ENCODE results near the gene BTRC.

BTRC gene

DNA sequence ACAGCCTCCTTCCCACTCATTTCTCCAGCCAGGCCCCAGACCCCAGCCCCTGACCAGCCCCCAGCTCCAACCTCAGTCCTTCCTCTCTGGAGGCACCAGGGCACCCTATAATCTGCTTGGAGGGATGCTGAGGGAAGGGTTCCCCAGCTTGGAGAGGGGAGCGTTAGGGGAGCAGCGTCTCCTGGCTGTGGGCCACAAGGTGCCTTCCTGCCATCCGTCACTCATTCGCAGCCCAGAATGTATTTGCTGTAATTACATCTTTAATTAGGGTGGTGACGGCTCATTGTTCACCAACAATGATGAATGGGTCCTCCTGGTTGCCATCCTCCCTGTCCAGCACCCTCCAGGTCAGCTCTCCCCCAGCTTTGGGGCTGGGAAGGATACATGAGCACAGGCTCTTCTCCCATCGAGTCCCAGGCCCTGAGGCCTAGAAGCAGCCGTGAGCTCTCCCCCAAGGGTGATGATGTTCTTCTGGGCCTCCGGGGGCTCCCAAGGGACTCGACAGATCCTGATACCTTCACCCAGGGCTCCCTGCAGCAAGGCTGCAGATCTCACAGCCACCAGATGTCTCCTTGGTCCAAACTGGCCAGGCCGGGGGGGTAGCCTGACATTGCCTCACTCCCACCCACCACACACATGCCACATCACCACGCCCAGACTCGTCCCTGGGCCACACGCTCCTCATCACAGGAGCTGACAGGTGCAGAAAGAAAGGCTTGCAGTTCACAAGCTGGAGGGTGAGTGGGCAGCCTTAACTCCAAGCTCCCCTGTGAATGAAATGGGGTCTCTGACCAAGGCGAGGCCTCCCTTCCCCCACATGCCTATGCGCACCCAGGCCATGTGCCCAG, 207.3 kb downstream of the BTRC start:
- DNase-seq (ENCODE audit: extremely low spot score, insufficient read length, low read depth) (no peak), FAIRE-seq (no peak)

GRCh38 chr10:101562231-101562630, 208.3 kb downstream of the BTRC start:
- FAIRE-seq = no peak
- no peak for DNase-seq (ENCODE audit: extremely low spot score, insufficient read length, low read depth)

DNA sequence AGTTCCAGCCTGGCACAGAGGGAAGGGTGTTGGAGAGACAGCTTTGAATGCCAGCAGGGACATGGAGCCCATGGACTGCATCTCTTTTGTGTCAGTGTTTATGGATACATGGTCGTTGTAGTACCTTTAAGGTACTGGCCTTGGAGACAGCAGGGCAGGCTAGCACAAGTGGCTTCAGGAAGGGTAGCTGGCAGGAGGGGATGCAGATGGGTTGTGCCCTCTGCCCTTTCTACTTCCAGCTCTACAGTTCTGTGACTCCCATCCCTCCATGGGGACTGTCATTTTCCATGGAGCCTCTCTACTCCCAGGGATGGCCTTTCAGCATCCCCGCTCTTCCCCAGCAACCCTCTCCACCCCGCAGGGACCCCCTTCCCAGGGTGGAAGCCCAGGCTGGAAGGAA, 209.0 kb downstream of the BTRC start:
- FAIRE-seq (no peak), DNase-seq (ENCODE audit: extremely low spot score, insufficient read length, low read depth) (no peak)

DNA sequence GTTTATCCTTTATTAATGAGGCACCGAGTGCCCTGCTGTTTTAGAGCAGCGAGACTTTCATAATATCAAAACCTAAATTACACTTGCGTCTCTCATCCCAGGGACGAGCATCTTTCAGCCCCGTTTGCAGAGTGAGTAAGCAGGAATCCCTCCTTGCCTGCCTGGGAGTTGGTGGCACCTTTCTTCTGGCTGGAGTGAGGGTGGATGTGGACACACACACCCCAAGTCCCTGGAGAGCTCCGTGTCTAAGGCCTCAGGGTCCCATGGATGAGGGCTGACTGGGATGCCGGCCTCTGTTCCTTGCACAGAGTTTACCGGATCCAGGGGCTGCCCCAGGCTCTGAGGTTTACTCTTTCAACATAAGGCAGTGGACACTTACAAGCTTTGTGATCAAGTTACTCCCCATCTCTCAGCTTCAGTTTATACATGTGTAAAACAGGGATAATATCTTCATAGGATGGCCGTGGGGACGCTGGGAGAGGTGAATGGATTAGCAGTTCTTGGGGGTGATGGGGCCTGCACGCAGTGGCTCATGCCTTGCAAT, 209.6 kb downstream of the BTRC start:
- no peak for FAIRE-seq
- no peak for DNase-seq (ENCODE audit: extremely low spot score, insufficient read length, low read depth)

DNA sequence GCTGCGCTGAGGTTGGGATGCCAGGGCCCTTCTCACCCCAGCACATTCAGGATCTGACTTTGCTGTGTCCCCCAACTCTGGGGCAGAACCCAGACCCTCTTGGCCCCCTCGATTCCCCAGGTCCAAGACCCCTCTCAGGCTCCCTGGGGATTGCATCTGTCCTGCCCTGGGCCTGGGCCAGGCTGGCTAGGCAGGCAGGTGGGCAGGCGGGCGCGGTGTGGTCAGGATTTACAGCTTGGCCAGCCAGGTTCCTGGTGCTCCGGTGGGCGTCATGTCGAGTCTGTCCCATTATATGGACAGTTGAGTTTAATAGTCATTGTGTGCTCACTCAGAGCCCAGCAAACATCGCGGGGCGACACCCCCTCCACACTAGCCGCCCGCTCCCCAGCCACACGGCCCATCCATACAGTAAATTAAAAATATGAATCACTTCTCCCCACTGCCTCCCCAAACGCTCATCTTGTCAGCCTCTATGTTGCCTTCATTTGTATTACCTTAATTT, 210.6 kb downstream of the BTRC start:
- DNase-seq (ENCODE audit: extremely low spot score, insufficient read length, low read depth) (no peak), FAIRE-seq (no peak)

DNA sequence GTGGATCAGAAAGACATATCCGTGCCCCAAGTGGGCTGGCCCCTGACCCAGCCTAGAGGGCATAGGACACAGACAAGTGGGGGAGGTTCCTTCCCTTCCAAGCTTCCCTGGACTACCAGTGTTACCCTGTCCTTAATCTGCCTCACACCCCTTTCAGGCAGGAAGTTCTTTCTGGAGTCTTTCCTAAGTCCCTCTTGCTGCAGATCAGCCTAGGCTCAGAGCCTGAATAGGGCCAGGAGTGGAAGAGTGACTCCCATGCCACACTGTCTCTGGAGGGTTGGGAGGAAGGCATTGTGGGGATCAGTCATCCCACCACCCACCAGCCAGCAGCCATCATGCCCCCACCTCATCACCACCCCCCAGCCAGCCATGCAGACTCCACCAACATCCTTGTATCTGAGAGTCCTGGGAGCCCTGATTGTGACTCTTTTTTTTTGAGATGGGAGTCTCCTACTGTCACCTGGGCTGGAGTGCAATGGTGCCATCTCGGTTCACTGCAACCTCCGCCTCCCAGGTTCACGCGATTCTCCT, 211.5 kb downstream of the BTRC start:
- DNase-seq (ENCODE audit: extremely low spot score, insufficient read length, low read depth) = no peak
- no peak for FAIRE-seq

- no peak for FAIRE-seq
- DNase-seq (ENCODE audit: extremely low spot score, insufficient read length, low read depth) = no peak
These were observed 212.0 kb downstream of the BTRC start for GRCh38 chr10:101565936-101566332.

GRCh38 chr10:101566333-101567164, 212.6 kb downstream of the BTRC start:
- DNase-seq (ENCODE audit: extremely low spot score, insufficient read length, low read depth) (peak; percentile 33), FAIRE-seq (no peak)

- DNase-seq (ENCODE audit: extremely low spot score, insufficient read length, low read depth) (no peak), FAIRE-seq (no peak)
These were observed 213.4 kb downstream of the BTRC start for GRCh38 chr10:101567165-101568006.

DNA sequence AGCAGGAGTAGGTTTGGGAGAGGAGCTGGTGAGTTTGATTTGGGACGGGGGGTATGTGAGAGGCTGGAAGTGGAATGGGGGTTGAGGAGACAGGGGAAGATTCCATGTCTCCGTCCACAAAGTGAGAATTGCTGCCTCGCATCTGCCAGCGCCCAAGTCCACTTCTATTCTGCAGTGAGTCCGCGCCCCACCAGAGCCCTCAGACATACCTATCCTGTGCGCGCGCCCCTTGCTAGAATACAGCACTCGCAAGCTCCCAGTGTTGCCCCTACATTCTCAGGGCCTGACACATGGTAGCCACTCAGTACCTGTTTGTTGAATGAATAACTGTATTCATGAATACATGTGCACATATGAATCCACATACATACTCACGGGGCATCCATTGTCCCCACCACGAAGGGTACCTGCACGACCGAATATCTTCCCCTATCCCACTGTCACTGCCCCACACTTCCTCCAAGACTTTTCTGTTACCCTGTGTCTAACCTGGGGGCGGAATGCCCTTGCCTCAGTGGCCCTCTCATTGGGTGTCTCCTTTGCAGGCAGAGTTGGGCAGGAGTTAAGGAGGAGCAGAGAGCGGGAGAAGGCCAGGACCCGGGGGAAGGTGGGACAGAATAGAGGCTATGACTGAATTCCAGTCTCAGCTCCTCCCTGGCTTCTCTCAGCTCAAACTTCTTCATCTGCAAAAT, 214.2 kb downstream of the BTRC start:
- FAIRE-seq (no peak), DNase-seq (ENCODE audit: extremely low spot score, insufficient read length, low read depth) (no peak)

DNA sequence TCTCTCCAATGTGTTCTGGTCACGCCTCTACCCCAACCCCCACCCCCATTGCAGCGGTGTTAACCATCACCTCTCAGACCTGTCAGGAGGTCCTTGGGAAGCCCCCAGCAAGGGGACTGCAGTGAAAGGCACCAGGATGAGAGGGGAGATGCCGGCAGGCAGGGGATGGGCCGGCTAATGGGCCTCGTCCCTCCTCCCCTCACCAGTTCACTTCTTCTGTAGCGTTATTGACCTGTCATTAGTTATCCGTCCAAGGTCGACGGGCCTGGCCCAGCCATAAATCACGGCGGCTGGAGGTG, 215.3 kb downstream of the BTRC start:
- FAIRE-seq (no peak), DNase-seq (ENCODE audit: extremely low spot score, insufficient read length, low read depth) (no peak)

DNA sequence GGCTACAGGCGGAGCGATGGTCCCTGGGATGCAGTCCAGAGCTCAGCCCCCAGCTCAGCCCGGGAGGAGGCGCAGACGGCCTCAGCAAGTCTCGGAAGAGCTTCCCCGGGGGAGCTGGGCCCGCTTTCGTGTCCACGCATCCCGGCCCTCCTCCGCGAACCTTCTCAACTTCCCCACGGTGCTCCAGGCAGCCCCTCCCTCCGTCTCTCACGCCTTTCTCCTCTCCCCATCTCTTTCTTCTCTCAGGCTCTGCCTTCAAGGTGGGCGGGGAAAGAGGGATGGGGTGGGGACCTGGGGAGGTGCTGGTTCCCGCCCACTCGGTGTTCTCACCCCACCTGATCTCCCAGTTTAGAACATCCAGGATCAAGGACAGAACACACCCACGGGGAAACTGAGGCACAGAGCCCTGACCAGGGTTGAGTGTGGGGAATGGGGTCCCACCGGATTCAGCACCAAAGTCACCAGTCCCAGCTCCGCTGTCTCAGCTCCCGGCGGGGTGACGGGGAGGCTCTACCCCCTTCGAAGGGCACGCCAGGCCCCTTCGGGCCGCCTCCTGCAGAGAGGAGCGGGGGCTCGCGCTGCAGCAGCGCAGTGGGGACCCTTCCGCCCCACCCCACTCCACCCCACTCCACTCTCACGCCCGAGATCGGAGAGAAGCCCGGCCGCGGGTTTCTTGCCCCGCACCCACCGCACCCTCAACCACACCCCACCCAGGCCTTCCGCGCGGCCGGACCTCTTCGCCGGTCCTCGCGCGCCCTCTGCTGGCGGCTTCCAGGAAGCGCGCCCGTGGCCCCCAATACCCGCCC, 215.9 kb downstream of the BTRC start:
- peak; percentile 75 for DNase-seq (ENCODE audit: extremely low spot score, insufficient read length, low read depth)
- FAIRE-seq = peak; percentile 71

- FAIRE-seq = no peak
- no peak for DNase-seq (ENCODE audit: extremely low spot score, insufficient read length, low read depth)
These were observed 216.7 kb downstream of the BTRC start for GRCh38 chr10:101570428-101571270.

DNA sequence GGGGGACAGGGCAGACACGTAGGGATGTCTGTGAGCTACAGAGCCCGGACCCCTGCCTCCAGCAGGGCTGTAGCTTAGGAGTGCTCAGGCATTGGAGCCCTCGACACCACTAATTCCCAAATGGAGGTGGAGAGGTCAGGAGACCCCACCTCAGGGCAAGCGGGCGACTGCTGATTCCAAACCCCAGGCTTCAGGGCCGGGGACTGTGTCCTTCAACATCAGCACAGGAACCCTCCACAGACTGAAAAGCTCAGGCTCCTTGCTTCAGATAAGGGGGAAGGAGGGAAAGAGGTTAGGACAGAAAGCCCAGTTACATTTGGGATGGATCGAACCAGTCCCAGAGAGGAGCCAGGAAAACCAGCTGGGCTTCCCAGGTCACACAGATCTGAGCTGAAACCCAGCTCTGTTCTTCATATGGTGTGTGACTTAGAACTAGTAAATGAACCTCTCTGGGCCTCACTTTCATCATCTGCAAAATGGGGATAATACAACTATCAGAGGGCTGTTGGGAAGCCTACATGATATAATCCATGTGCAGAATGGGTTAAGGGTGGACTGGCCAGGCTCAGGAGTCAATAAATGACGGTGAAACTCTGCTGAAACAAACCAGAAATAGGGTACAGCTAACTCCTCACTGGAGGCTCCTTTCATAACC, 217.4 kb downstream of the BTRC start:
- no peak for FAIRE-seq
- no peak for DNase-seq (ENCODE audit: extremely low spot score, insufficient read length, low read depth)

- FAIRE-seq (no peak), DNase-seq (ENCODE audit: extremely low spot score, insufficient read length, low read depth) (no peak)
These were observed 218.2 kb downstream of the BTRC start for GRCh38 chr10:101572126-101572525.

DNA sequence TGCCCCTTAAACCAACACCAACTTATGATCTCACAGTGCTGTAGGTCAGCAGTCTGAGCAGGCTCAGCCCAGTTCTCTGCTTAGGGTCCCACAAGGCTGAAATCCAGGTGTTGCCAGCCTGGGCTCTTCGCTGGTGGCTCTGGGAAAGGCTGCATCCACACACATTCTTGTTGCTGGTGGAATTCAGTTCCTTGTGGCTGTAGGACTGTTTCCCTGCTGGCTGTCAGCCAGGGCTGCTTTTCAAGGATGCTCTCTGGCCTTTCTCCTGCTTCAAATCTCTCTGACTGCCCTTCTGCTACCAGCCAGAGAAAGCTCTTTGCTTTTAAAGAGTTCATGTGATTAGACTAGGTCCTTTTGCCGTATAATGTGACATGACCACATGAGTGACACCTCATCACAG, 218.8 kb downstream of the BTRC start:
- no peak for DNase-seq (ENCODE audit: extremely low spot score, insufficient read length, low read depth)
- no peak for FAIRE-seq

All from GM18507 (cell line).